ENCODE data around the gene SPEM3.

SPEM3 gene

GRCh38 chr17:7428557-7428956 lies at the start of gene SPEM3:
SPEM3 (plus strand) TSS chr17:7428857; CDS start chr17:7428903, 46 bp downstream.
- Mint-ChIP-seq H3K27ac (peak within 1 kb of the TSS; percentile 27), H3K4me3 (no peak within 1 kb of the TSS), H3K4me1 (no peaks in the 10 kb centered on the region), H3K27me3 (no peaks in the 10 kb centered on the region), H3K9me3 (no peaks in the 10 kb centered on the region), H3K36me3 (no peaks in the 10 kb centered on the region)

- Mint-ChIP-seq H3K27ac (no peak overlapping the region), H3K4me3 (no peak overlapping the region), H3K27me3 (peaks cover 28% of the 10 kb centered on the region), H3K4me1 (no peaks in the 10 kb centered on the region), H3K36me3 (peaks cover 1% of the 10 kb centered on the region), H3K9me3 (no peaks in the 10 kb centered on the region)
Measured at GRCh38 chr17:7379134-7379533, 49.5 kb upstream of the SPEM3 start.

- Mint-ChIP-seq H3K9me3 (no peaks in the 10 kb centered on the region), H3K27me3 (peaks cover 28% of the 10 kb centered on the region), H3K4me3 (no peak overlapping the region), H3K4me1 (peaks cover 5% of the 10 kb centered on the region), H3K36me3 (peaks cover 1% of the 10 kb centered on the region), H3K27ac (no peak overlapping the region)
Measured at GRCh38 chr17:7380321-7380720, 48.3 kb upstream of the SPEM3 start.

GRCh38 chr17:7380855-7381683 lies 47.6 kb upstream of the SPEM3 start, which contains the start of gene TNK1:
TNK1 (plus strand) TSS chr17:7381089; CDS start chr17:7382927, 1,838 bp downstream.
- H3K36me3 Mint-ChIP-seq, result peaks cover 1% of the 10 kb centered on the region
- no peak within 1 kb of the TSS for H3K4me3 Mint-ChIP-seq
- H3K4me1 Mint-ChIP-seq, result peaks cover 5% of the 10 kb centered on the region
- H3K27me3 Mint-ChIP-seq, result peaks cover 28% of the 10 kb centered on the region
- H3K9me3 Mint-ChIP-seq, result no peaks in the 10 kb centered on the region
- no peak within 1 kb of the TSS for H3K27ac Mint-ChIP-seq

GRCh38 chr17:7382901-7383300 lies 45.8 kb upstream of the SPEM3 start:
- no peaks in the 10 kb centered on the region for H3K9me3 Mint-ChIP-seq
- H3K4me3 Mint-ChIP-seq, result no peak overlapping the region
- H3K27ac Mint-ChIP-seq, result no peak overlapping the region
- H3K36me3 Mint-ChIP-seq, result no peaks in the 10 kb centered on the region
- H3K4me1 Mint-ChIP-seq, result peaks cover 5% of the 10 kb centered on the region
- peaks cover 25% of the 10 kb centered on the region for H3K27me3 Mint-ChIP-seq

- H3K4me3 Mint-ChIP-seq, result peak overlapping the region; percentile 33
- H3K36me3 Mint-ChIP-seq, result no peaks in the 10 kb centered on the region
- H3K27me3 Mint-ChIP-seq, result peaks cover 25% of the 10 kb centered on the region
- H3K27ac Mint-ChIP-seq, result no peak overlapping the region
- H3K9me3 Mint-ChIP-seq, result no peaks in the 10 kb centered on the region
- peaks cover 5% of the 10 kb centered on the region for H3K4me1 Mint-ChIP-seq
Measured at GRCh38 chr17:7383371-7383741, 45.3 kb upstream of the SPEM3 start.

- no peaks in the 10 kb centered on the region for H3K9me3 Mint-ChIP-seq
- H3K27ac Mint-ChIP-seq, result peak overlapping the region; percentile 79
- no peaks in the 10 kb centered on the region for H3K36me3 Mint-ChIP-seq
- peaks cover 25% of the 10 kb centered on the region for H3K27me3 Mint-ChIP-seq
- H3K4me3 Mint-ChIP-seq, result peak overlapping the region; percentile 83
- peaks cover 5% of the 10 kb centered on the region for H3K4me1 Mint-ChIP-seq
Measured at GRCh38 chr17:7383742-7384488, 44.7 kb upstream of the SPEM3 start.

GRCh38 chr17:7384489-7385081 lies 44.1 kb upstream of the SPEM3 start:
- Mint-ChIP-seq H3K36me3 (no peaks in the 10 kb centered on the region), H3K9me3 (no peaks in the 10 kb centered on the region), H3K4me1 (peaks cover 5% of the 10 kb centered on the region), H3K27me3 (peaks cover 18% of the 10 kb centered on the region), H3K27ac (peak overlapping the region; percentile 79), H3K4me3 (peak overlapping the region; percentile 83)

GRCh38 chr17:7388856-7389255 lies 39.8 kb upstream of the SPEM3 start:
- Mint-ChIP-seq H3K9me3 (no peaks in the 10 kb centered on the region), H3K36me3 (no peaks in the 10 kb centered on the region), H3K27ac (no peak overlapping the region), H3K27me3 (no peaks in the 10 kb centered on the region), H3K4me3 (no peak overlapping the region), H3K4me1 (peaks cover 31% of the 10 kb centered on the region)

- Mint-ChIP-seq H3K4me3 (no peak overlapping the region), H3K27me3 (no peaks in the 10 kb centered on the region), H3K27ac (no peak overlapping the region), H3K9me3 (no peaks in the 10 kb centered on the region), H3K4me1 (peaks cover 33% of the 10 kb centered on the region), H3K36me3 (no peaks in the 10 kb centered on the region)
Measured at GRCh38 chr17:7389924-7390910, 38.4 kb upstream of the SPEM3 start.

- no peaks in the 10 kb centered on the region for H3K36me3 Mint-ChIP-seq
- no peaks in the 10 kb centered on the region for H3K27me3 Mint-ChIP-seq
- H3K4me3 Mint-ChIP-seq, result no peak overlapping the region
- H3K9me3 Mint-ChIP-seq, result no peaks in the 10 kb centered on the region
- H3K4me1 Mint-ChIP-seq, result peaks cover 37% of the 10 kb centered on the region
- no peak overlapping the region for H3K27ac Mint-ChIP-seq
Measured at GRCh38 chr17:7391307-7391706, 37.4 kb upstream of the SPEM3 start.

- H3K27ac Mint-ChIP-seq, result peak overlapping the region; percentile 30
Measured at GRCh38 chr17:7392696-7393612, 35.7 kb upstream of the SPEM3 start.

GRCh38 chr17:7393613-7394451 lies 34.8 kb upstream of the SPEM3 start:
- Mint-ChIP-seq H3K27ac (peak overlapping the region; percentile 76), H3K9me3 (no peaks in the 10 kb centered on the region), H3K27me3 (no peaks in the 10 kb centered on the region), H3K4me3 (peak overlapping the region; percentile 94), H3K4me1 (peaks cover 37% of the 10 kb centered on the region), H3K36me3 (no peaks in the 10 kb centered on the region)

More at GRCh38 chr17:7392696-7393612, 35.7 kb upstream of the SPEM3 start:
- Mint-ChIP-seq H3K36me3 (no peaks in the 10 kb centered on the region), H3K9me3 (no peaks in the 10 kb centered on the region), H3K4me3 (peak overlapping the region; percentile 94), H3K27me3 (no peaks in the 10 kb centered on the region), H3K4me1 (peaks cover 37% of the 10 kb centered on the region)
